K562 (cell line): ENCODE measurements around the gene TERC. TPM values are rescaled to one million over a fixed set of nuclear protein-coding genes. Genes with fewer than 3 reads are reported as not detected.

ENCODE experiments used
- ADNP ChIP-seq: fragments of 200-800 bp; sonication (Bioruptor generic); IDR thresholded peaks from 2 replicates; pipeline ENCODE4 v1.6.1; 2016; ENCODE audit warnings: missing genetic modification characterization, missing compliant biosample characterization
- AFF4 ChIP-seq: sonication (generic); formaldehyde crosslinking; IDR thresholded peaks from 2 replicates; pipeline ENCODE4 v1.8.0; 2023; ENCODE audit warnings: mild to moderate bottlenecking, missing genetic modification reagents
- GATA2 ChIP-seq: sonication (generic); formaldehyde crosslinking; IDR thresholded peaks from 2 replicates; pipeline ENCODE4 v1.4.0; 2020; ENCODE audit warnings: mild to moderate bottlenecking, missing genetic modification reagents
- MLX ChIP-seq, 2 experiments: fragments of 450-650 bp in 1 of 2; sonication (generic) in 1 of 2; formaldehyde crosslinking; conservative IDR thresholded peaks; 2 replicates each; pipeline versions ENCODE4 v1.4.0 to v1.8.1; 2020 to 2022; ENCODE audit warnings: mild to moderate bottlenecking in 1 of 2, missing genetic modification reagents in 1 of 2
- POLR3G ChIP-seq: IDR thresholded peaks from 2 replicates; pipeline ENCODE4 v1.6.1; 2011; ENCODE audit not compliant: insufficient read length, insufficient replicate concordance; ENCODE audit errors: extremely low read depth
- TAL1 ChIP-seq: fragments of 450-650 bp; IDR thresholded peaks from 2 replicates; pipeline ENCODE4 v1.6.1; 2016; ENCODE audit warnings: mild to moderate bottlenecking
- ZBTB5 ChIP-seq: fragments of 450-650 bp; IDR thresholded peaks from 2 replicates; pipeline ENCODE4 v1.6.1; 2017; ENCODE audit warnings: antibody characterized with exemption
- ZNF384 ChIP-seq: IDR thresholded peaks from 2 replicates; pipeline ENCODE4 v1.6.1; 2012; ENCODE audit warnings: low read depth, low read length, improper control_type of control experiment
- ZNF407 ChIP-seq: fragments of 450-650 bp; IDR thresholded peaks from 2 replicates; pipeline ENCODE4 v1.6.1; 2016; ENCODE audit warnings: low read depth
- polyA plus RNA-seq, 8 experiments: library from polyadenylated mRNA; depleted of rRNA in 4 of 8; stranded (reverse) in 5 of 8; unstranded in 3 of 8; fragments of >200 nt; fragmentation: Nextera tagmentation in 2 of 8; fragmentation: Illumina TruSeq in 1 of 8; extraction: Ambion mirVana in 2 of 8; extraction: Trizol in 1 of 8; gene quantifications; 2 replicates each; pipeline versions ENCODE4 v1.2.1 to v1.2.3, GENCODE V29; 2011 to 2014; ENCODE audit warnings: inconsistent platforms in 1 of 8, missing spikeins in 1 of 8
- total RNA-seq, 7 experiments: library from RNA; depleted of rRNA in 6 of 7; stranded (reverse); fragments of >200 nt in 6 of 7; fragmentation: Illumina TruSeq in 2 of 7; extraction: Trizol in 2 of 7; gene quantifications; 2 replicates each; pipeline versions ENCODE4 v1.2.1 to v1.2.3, GENCODE V29; 2011 to 2021; ENCODE audit warnings: low replicate concordance in 1 of 7

TERC gene
- total and polyA plus RNA-seq, 9 of the 15 experiments (the other 6 are each of a cell fraction or from before 2014, with no cell fraction given): 0.77 to 234 (median 27.9) TPM; not detected in 3

GRCh38 chr3:169771497-169772304 is 6.8 kb upstream of the TERC start (continued):
- TF ChIP-seq ZNF407 (peak; percentile 78), AFF4 (no peak; the same call in 1 of the 2 replicates), ZNF384 (peak; percentile 93), ZBTB5 (peak; percentile 82; the same call in 1 of the 2 replicates), ADNP (tag) (peak; percentile 81; the same call in 1 of the 2 replicates), TAL1 (no peak), POLR3G (peak; percentile 50), GATA2 (CRISPR knock-in tag) (peak; percentile 85), MLX (CRISPR knock-in tag; conservative IDR thresholded peaks at IDR 0.05) (no peak)
